RWPE2 (cell line): Measurements from ENCODE around the gene UPF2.

Experiments
- ATAC-seq: fragments of 200-7000 bp; cut with Tn5 transposase; 3 replicates; pipeline ENCODE4 v1.9.1; 2021; ENCODE audit warnings: low read depth
- DNase-seq: peaks from one replicate; pipeline ENCODE4 v3.0.0-alpha.2; 2020; ENCODE audit warnings: low spot score
- H3K27ac ChIP-seq: fragments of 450-650 bp; 2 replicates; pipeline ENCODE4 v1.5.1; 2017; ENCODE audit warnings: mild to moderate bottlenecking; ENCODE audit not compliant: poor library complexity, severe bottlenecking
- H3K27me3 ChIP-seq: fragments of 250-450 bp; sonication (Bioruptor Pico); 2 replicates; pipeline ENCODE4 v1.5.1; 2021; ENCODE audit warnings: mild to moderate bottlenecking, moderate library complexity; ENCODE audit not compliant: insufficient read depth, poor library complexity, severe bottlenecking
- H3K36me3 ChIP-seq: fragments of 250-450 bp; sonication (Bioruptor Pico); 2 replicates; pipeline ENCODE4 v1.5.1; 2020; ENCODE audit warnings: low read depth, mild to moderate bottlenecking, moderate library complexity
- H3K4me1 ChIP-seq: fragments of 250-450 bp; sonication (Bioruptor Pico); 2 replicates; pipeline ENCODE4 v1.5.1; 2021; ENCODE audit warnings: mild to moderate bottlenecking, moderate library complexity; ENCODE audit not compliant: insufficient read depth, poor library complexity, severe bottlenecking
- H3K4me3 ChIP-seq: fragments of 250-450 bp; sonication (Bioruptor Pico); 2 replicates; pipeline ENCODE4 v1.5.1; 2021; ENCODE audit warnings: mild to moderate bottlenecking, moderate library complexity; ENCODE audit not compliant: severe bottlenecking
- H3K9me3 ChIP-seq: fragments of 250-450 bp; sonication (Bioruptor Pico); 2 replicates; pipeline ENCODE4 v1.5.1; 2021; ENCODE audit warnings: mild to moderate bottlenecking, moderate library complexity; ENCODE audit not compliant: severe bottlenecking
- TF ChIP-seq, protein P1 (sequence below): fragments of 450-650 bp; IDR thresholded peaks from one replicate; pipeline ENCODE4 v1.5.1; 2017; ENCODE audit warnings: mild to moderate bottlenecking, moderate library complexity; ENCODE audit not compliant: poor library complexity, severe bottlenecking

UPF2 gene

DNA sequence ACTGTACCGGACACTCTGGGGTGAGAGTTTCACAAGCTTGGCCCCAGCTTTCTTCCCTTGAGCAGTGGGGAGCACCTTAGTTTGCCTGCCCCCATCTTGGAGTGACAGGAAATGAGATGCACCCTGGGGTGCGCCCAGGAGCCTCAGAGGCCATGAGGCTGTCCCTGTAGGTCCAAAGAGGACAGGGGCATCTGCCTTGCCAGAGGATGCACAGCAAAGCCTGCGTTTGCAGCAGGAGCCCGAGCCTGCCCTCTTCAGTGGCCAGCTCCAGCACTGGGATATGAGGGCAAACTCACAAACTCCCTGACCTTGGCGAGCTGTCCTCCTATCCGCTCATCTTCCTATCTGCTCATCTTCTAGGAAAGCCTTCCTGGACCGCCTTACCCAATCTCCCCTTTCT lies 140.0 kb downstream of the UPF2 start:
- Histone ChIP-seq H3K4me3 (no peak overlapping the region), H3K4me1 (peaks cover 13% of the 10 kb centered on the region), H3K9me3 (no peaks in the 10 kb centered on the region), H3K27me3 (no peaks in the 10 kb centered on the region), H3K27ac (peak overlapping the region; percentile 18), H3K36me3 (no peaks in the 10 kb centered on the region)
- TF ChIP-seq, protein P1, sequence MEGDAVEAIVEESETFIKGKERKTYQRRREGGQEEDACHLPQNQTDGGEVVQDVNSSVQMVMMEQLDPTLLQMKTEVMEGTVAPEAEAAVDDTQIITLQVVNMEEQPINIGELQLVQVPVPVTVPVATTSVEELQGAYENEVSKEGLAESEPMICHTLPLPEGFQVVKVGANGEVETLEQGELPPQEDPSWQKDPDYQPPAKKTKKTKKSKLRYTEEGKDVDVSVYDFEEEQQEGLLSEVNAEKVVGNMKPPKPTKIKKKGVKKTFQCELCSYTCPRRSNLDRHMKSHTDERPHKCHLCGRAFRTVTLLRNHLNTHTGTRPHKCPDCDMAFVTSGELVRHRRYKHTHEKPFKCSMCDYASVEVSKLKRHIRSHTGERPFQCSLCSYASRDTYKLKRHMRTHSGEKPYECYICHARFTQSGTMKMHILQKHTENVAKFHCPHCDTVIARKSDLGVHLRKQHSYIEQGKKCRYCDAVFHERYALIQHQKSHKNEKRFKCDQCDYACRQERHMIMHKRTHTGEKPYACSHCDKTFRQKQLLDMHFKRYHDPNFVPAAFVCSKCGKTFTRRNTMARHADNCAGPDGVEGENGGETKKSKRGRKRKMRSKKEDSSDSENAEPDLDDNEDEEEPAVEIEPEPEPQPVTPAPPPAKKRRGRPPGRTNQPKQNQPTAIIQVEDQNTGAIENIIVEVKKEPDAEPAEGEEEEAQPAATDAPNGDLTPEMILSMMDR: no peak
- peak; percentile 54 for DNase-seq
- ATAC-seq: no peak

DNA sequence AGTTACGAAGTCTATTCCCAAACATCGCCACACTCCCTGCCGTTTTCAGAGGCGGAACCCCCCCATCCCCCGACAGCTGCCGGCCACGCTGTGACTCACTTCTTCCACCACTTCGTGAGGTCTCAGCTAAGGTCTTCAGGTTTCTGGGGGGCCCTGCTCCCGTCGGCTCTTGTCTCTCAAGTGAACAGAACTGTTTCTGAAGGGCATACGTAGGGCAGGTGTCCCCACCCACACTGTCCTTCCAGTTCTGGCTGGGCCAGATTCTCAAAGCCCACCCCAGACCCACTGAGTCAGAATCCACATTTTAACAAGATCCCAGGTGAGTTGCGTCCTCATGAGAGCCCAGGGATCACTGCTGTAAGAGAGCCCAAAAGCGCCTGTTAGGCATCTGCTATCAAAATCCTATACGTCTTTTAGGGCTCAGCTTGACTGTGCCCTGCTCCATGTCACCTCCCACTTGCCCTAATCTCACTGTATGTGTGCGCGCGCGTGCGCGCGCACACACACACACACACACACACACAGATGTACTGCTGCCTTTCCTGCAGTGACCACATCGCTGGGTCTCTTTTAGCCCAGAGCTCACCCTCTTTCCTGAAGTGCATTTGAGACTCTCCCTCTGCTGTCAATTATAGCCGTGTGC lies 140.7 kb downstream of the UPF2 start:
- TF ChIP-seq, protein P1: no peak
- Histone ChIP-seq H3K9me3 (no peaks in the 10 kb centered on the region), H3K4me3 (no peak overlapping the region), H3K27ac (peak overlapping the region; percentile 100), H3K36me3 (no peaks in the 10 kb centered on the region), H3K27me3 (no peaks in the 10 kb centered on the region), H3K4me1 (peaks cover 18% of the 10 kb centered on the region)
- ATAC-seq (no peak), DNase-seq (no peak)

DNA sequence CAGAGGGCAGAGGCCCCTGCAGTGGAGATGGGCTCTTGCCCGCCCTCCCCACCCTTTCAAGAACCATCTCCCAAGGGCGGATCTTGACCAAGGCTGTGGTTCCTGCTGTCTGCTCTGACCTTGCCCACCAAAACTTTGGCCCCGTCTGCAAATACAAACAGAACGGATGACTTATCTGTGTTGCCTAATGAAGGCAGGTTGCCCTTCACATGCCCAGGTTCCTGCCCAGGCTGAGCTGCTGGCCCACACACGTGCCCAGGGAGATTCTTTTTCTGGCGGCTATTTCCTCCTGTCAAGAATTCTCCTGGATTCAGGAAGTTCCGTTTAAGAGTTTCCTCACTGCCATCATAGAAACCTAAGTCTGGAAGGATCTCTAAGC lies 141.2 kb downstream of the UPF2 start:
- no peak for ATAC-seq
- no peak for DNase-seq
- no peaks in the 10 kb centered on the region for H3K9me3 ChIP-seq
- H3K4me3 ChIP-seq: no peak overlapping the region
- peak overlapping the region; percentile 100 for H3K27ac ChIP-seq
- H3K4me1 ChIP-seq: peaks cover 18% of the 10 kb centered on the region
- H3K27me3 ChIP-seq: no peaks in the 10 kb centered on the region
- TF ChIP-seq, protein P1: no peak
- H3K36me3 ChIP-seq: no peaks in the 10 kb centered on the region

DNA sequence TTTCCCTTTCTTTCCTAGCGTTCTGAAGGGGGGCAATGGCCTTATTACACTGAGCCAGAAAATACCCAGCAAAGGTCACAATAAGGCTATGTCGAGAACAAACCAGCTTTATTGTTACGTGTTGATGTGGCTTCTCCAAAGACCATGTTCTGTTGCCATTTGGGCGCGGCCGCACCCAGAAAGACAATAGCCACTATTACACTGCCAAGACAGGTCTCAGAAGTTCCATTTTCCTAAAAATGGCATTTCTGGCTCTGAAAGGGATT lies 141.6 kb downstream of the UPF2 start:
- Histone ChIP-seq H3K4me3 (no peak overlapping the region), H3K9me3 (no peaks in the 10 kb centered on the region), H3K36me3 (no peaks in the 10 kb centered on the region), H3K27me3 (no peaks in the 10 kb centered on the region), H3K4me1 (peaks cover 18% of the 10 kb centered on the region), H3K27ac (peak overlapping the region; percentile 100)
- DNase-seq (no peak), ATAC-seq (no peak)
- TF ChIP-seq, protein P1: no peak

DNA sequence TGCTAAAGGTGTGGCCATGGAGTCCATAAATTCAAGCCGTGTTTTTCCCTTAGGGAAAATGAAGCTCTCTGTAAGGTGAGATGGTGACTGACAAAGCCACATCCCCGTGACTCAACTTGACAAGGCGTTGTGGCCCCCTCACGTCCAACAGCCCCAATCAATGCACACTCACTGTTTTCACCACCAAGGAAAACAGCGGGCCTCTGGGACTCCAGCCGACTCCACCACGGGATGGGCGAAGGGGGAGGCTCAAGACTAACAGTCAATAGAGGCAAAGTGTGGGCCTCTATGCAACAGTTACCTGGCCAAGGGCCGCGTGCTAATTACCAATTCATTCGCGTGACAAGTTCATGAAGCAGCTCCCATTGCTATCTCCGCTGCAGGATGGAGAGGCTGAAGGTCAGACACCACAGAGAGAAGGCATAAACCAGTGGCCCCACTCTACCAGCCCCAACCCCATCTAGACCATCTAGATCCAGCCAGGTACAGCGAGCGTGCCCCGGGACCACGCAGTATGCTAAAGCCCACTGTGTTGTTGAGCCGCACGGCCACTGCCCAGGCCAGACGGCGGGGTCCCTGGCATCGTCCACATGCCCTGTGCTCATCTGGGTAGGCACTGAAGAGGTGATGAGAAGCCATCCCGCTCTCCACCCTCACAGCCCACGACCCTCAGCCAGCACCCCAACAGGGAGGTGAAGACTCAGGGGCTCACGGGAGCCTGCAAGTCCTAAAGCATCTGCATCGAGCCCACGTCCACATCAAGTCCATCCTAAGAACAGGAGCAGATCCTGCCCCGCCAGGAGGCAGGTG lies 143.3 kb downstream of the UPF2 start:
- no peaks in the 10 kb centered on the region for H3K9me3 ChIP-seq
- H3K4me1 ChIP-seq: peaks cover 18% of the 10 kb centered on the region
- H3K36me3 ChIP-seq: no peaks in the 10 kb centered on the region
- DNase-seq (no peak), ATAC-seq (no peak)
- no peaks in the 10 kb centered on the region for H3K27me3 ChIP-seq
- TF ChIP-seq, protein P1: no peak
- no peak overlapping the region for H3K4me3 ChIP-seq
- H3K27ac ChIP-seq: peak overlapping the region; percentile 100
